Activated CD4-positive, alpha-beta T cell treated with anti-CD3 and anti-CD28 coated beads, Interleukin-2, amount 50 U/mL, for 24 hours (primary cell): ENCODE data around the gene KIAA1217.

Experiments
- DNase-seq, 2 donors: peaks; one replicate each; pipeline ENCODE4 v3.0.0-alpha.2; 2020; ENCODE audit warnings: low read depth in 1 of 2, low spot score in 1 of 2

Gene KIAA1217

GRCh38 chr10:24404567-24404966, 195.6 kb downstream of the KIAA1217 start:
- no peak for DNase-seq

- DNase-seq, result no peak
Observed at GRCh38 chr10:24405635-24406034, 196.7 kb downstream of the KIAA1217 start.

GRCh38 chr10:24406809-24407483, 198.0 kb downstream of the KIAA1217 start:
- DNase-seq, result no peak

GRCh38 chr10:24407928-24408327, 199.0 kb downstream of the KIAA1217 start:
- no peak for DNase-seq

GRCh38 chr10:24408365-24408764, 199.4 kb downstream of the KIAA1217 start:
- no peak for DNase-seq

GRCh38 chr10:24414597-24414996, 205.7 kb downstream of the KIAA1217 start:
- no peak for DNase-seq

- no peak for DNase-seq
Observed at GRCh38 chr10:24415455-24416125, 206.7 kb downstream of the KIAA1217 start.

- DNase-seq, result no peak
Observed at GRCh38 chr10:24416248-24416647, 207.3 kb downstream of the KIAA1217 start.

GRCh38 chr10:24417053-24417452, 208.1 kb downstream of the KIAA1217 start:
- no peak for DNase-seq

- no peak for DNase-seq
Observed at GRCh38 chr10:24418532-24418931, 209.6 kb downstream of the KIAA1217 start.

GRCh38 chr10:24419066-24419465, 210.1 kb downstream of the KIAA1217 start:
- no peak for DNase-seq

- DNase-seq, result no peak
Observed at GRCh38 chr10:24425151-24425550, 216.2 kb downstream of the KIAA1217 start.

- DNase-seq, result no peak
Observed at GRCh38 chr10:24427678-24428409, 218.9 kb downstream of the KIAA1217 start.

- no peak for DNase-seq
Observed at GRCh38 chr10:24428410-24428782, 219.5 kb downstream of the KIAA1217 start.

GRCh38 chr10:24430591-24430990, 221.7 kb downstream of the KIAA1217 start:
- no peak for DNase-seq

GRCh38 chr10:24432478-24433416, 223.8 kb downstream of the KIAA1217 start:
- no peak for DNase-seq

- DNase-seq, result no peak
Observed at GRCh38 chr10:24433705-24434104, 224.8 kb downstream of the KIAA1217 start.

GRCh38 chr10:24434961-24435360, 226.0 kb downstream of the KIAA1217 start:
- no peak for DNase-seq

- DNase-seq, result no peak
Observed at GRCh38 chr10:24435374-24435773, 226.4 kb downstream of the KIAA1217 start.

- DNase-seq, result no peak
Observed at GRCh38 chr10:24437302-24437701, 228.4 kb downstream of the KIAA1217 start.

- no peak for DNase-seq
Observed at GRCh38 chr10:24438800-24439199, 229.9 kb downstream of the KIAA1217 start.
